Right lobe of liver (tissue), 6 donors: ENCODE results near the gene CD200R1L. TPM values are rescaled to one million over a fixed set of nuclear protein-coding genes. Genes with fewer than 3 reads are reported as not detected.

Experiments used
- ATAC-seq, 4 donors: fragments of 200-7000 bp; cut with Tn5 transposase; one replicate each; pipeline ENCODE4 v1.9.1; 2020; ENCODE audit warnings: mild to moderate bottlenecking in 4 of 4, moderate library complexity in 4 of 4
- DNase-seq, 3 donors: peaks; one replicate each; pipeline ENCODE4 v3.0.0-alpha.2; 2020
- H3K27ac ChIP-seq, 3 donors: fragments of 200-600 bp; one replicate each; pipeline ENCODE4 v1.8.0; 2022
- H3K27me3 ChIP-seq, 2 donors: fragments of 200-600 bp; one replicate each; pipeline ENCODE4 v1.8.0; 2022
- H3K36me3 ChIP-seq, 4 donors: fragments of 200-600 bp; sonication (generic) in 1 of 4; one replicate each; pipeline versions ENCODE4 v1.5.1 to v1.8.0; 2017 to 2022; ENCODE audit warnings: control low read depth in 1 of 4
- H3K4me1 ChIP-seq, 4 donors: fragments of 200-600 bp; sonication (generic) in 1 of 4; one replicate each; pipeline versions ENCODE4 v1.5.1 to v1.8.0; 2017 to 2022; ENCODE audit warnings: control low read depth in 1 of 4
- H3K4me3 ChIP-seq, 3 donors: fragments of 200-600 bp; one replicate each; pipeline ENCODE4 v1.8.0; 2022
- H3K9me3 ChIP-seq, 4 donors: fragments of 200-600 bp; sonication (generic) in 1 of 4; one replicate each; pipeline versions ENCODE4 v1.5.1 to v1.8.0; 2017 to 2022; ENCODE audit warnings: control low read depth in 1 of 4
- CTCF ChIP-seq, 4 donors: fragments of 200-600 bp in 3 of 4; fragments of 450-650 bp in 1 of 4; IDR thresholded peaks; one replicate each; pipeline versions ENCODE4 v1.5.1 to v1.8.0; 2016 to 2022; ENCODE audit warnings: antibody characterized with exemption in 4 of 4, mild to moderate bottlenecking in 2 of 4
- POLR2A ChIP-seq: fragments of 450-650 bp; IDR thresholded peaks from one replicate; pipeline ENCODE4 v1.6.1; 2017; ENCODE audit warnings: antibody characterized with exemption, mild to moderate bottlenecking
- WGBS: methylation state at CpG from one replicate; pipeline ENCODE4 v1.1.6; 2018; ENCODE audit warnings: low coverage, low lambda C conversion rate; ENCODE audit not compliant: insufficient coverage; ENCODE audit errors: missing lambda C conversion rate; 5-methylcytosine and 5-hydroxymethylcytosine counted together
- intact Hi-C, 2 donors: fragments of 100-400 bp; cut with DNase I; formaldehyde crosslinking; loops; one replicate each; pipeline versions ENCODE4 v1.11.2 to v1.14.1; 2022
- total RNA-seq, 6 experiments: library from RNA; depleted of rRNA in 2 of 6; stranded (reverse); fragments of >200 nt in 2 of 6; fragmentation: NEBNext Ultra II Directional in 3 of 6; extraction: Animal tissue kit (Norgen Biotek cat#: 25700) in 3 of 6; gene quantifications; one replicate each; pipeline versions ENCODE4 v1.1.0 to v1.2.4, GENCODE V29; 2016 to 2023
- donor health status: DM: no; HTN: yes; CAD: no.
- donor health status: DM: no; HTN: no; CAD: no.
- donor health status: DM: no; HTN: no; CAD: no.
- donor health status: DM: no; HTN: yes; CAD: no.
- donor health status: DM: no; HTN: yes; CAD: no.

The CD200R1L gene
- total RNA-seq, 6 experiments from 2014 or later = not detected

DNA sequence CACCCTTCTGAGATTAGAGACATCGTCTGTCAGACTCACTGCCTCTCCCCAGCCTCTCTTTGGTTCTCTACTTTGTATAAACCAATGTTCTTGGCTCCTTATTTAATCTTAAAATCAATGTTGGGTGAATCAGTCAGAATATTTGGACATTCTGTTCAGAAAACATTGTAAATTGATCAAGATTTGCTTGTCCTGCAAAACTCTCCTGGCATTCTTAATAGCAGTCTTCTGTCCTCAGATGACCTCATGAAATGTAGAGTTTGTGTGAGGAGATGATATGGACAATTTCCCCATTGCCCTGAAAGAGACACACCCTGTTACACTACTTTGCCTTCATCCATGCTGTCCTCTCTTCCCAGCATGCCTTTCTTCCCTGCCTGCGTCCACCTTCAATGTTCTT is 33.6 kb downstream of the CD200R1L start:
- Histone ChIP-seq H3K4me1 (no peaks in the 10 kb centered on the region), H3K27ac (no peak overlapping the region), H3K27me3 (no peaks in the 10 kb centered on the region), H3K9me3 (no peaks in the 10 kb centered on the region), H3K4me3 (no peak overlapping the region), H3K36me3 (no peaks in the 10 kb centered on the region)
- WGBS = 34% methylated on average over 2 of the region's 2 CpGs
- TF ChIP-seq CTCF (IDR thresholded peaks at IDR 0.05) = no peak
- TF ChIP-seq POLR2A = no peak
- DNase-seq = no peak
- no peak for ATAC-seq
- intact Hi-C loops = no loop called here

- DNase-seq (no peak), ATAC-seq (no peak)
- TF ChIP-seq CTCF (IDR thresholded peaks at IDR 0.05) = no peak
- no peak for TF ChIP-seq POLR2A
- H3K27ac ChIP-seq = no peak overlapping the region
- no peaks in the 10 kb centered on the region for H3K4me1 ChIP-seq
- no peak overlapping the region for H3K4me3 ChIP-seq
- intact Hi-C loops = no loop called here
- WGBS = 42% methylated on average over 6 of the region's 8 CpGs
- H3K36me3 ChIP-seq = no peaks in the 10 kb centered on the region
- H3K27me3 ChIP-seq = no peaks in the 10 kb centered on the region
- H3K9me3 ChIP-seq = no peaks in the 10 kb centered on the region
Observed at GRCh38 chr3:112811917-112812660, 34.6 kb downstream of the CD200R1L start.

DNA sequence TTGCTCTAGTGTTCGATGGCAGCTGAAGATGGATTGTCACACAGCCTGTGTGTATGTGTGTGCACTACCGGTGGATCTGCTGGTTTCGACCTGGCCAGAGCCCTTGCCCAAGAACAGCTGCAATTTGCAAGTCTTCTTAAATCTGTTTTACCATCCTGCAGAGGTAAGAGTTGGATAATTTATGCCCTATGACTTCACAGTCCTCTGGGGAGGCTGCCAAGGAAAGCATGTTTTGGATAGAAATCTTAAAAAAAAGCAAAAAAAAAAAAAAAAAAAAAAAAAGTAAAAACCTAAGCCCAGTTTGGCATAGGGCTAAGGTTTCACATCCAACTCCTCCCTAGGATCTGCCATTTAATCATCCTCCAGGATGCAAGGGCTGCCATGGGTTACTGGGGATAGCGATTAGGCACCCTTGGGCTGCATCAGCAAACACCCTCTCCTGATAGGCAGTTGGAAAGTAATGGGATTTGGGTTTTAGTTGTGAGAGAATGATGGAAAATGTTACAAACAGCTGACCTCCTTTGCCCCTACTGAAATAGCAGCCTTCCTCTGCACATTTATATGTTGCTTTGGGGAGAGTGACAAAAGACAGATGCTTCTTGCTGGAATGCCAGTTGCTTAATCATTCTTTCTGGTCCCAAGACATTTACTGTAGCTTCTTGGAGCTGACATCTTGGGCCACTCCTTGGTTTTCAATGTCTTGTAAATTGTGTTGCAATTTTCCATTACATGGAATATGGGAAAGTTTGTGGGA is 35.4 kb downstream of the CD200R1L start:
- Histone ChIP-seq H3K4me3 (no peak overlapping the region), H3K36me3 (no peaks in the 10 kb centered on the region), H3K27ac (no peak overlapping the region), H3K9me3 (no peaks in the 10 kb centered on the region), H3K4me1 (no peaks in the 10 kb centered on the region), H3K27me3 (no peaks in the 10 kb centered on the region)
- intact Hi-C loops = no loop called here
- DNase-seq = no peak
- TF ChIP-seq POLR2A = no peak
- no peak for TF ChIP-seq CTCF (IDR thresholded peaks at IDR 0.05)
- peak in 2 of 4 donors; percentile 26 for ATAC-seq
- WGBS = 35% methylated on average over 4 of the region's 4 CpGs

DNA sequence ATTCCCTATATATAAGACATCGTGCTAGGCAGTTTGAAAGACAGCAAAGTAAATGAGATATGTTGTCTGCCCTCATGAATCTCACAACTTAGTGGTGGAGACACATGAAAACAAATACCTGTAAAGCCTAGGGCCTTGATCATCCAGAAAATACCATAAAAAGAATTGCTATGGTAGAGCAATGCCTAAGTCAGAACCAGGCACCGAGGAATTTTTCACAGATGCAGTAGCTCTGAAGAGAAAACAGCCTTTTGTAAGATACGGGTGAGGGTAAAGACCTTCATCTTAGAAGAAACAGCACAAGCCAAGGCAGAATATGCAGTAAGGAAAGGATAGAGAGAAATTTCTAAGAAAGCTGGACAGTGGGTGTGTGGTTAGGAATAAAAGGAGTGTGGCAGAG is 36.1 kb downstream of the CD200R1L start:
- no peak for TF ChIP-seq CTCF (IDR thresholded peaks at IDR 0.05)
- TF ChIP-seq POLR2A = no peak
- 65% methylated on average over 3 of the region's 3 CpGs for WGBS
- ATAC-seq = no peak
- H3K27me3 ChIP-seq = no peaks in the 10 kb centered on the region
- no peak overlapping the region for H3K27ac ChIP-seq
- no peak for DNase-seq
- H3K4me3 ChIP-seq = no peak overlapping the region
- intact Hi-C loops = no loop called here
- no peaks in the 10 kb centered on the region for H3K36me3 ChIP-seq
- no peaks in the 10 kb centered on the region for H3K4me1 ChIP-seq
- H3K9me3 ChIP-seq = no peaks in the 10 kb centered on the region
